T47D (cell line): ENCODE data around the gene DPY19L2.
"Not testable (repeated sequence)": the region's sequence is repeated elsewhere in the genome, so short reads cannot be mapped to it uniquely, and the experiment has no call there.

Experiments
- DNase-seq, 2 experiments: peaks; one replicate each; pipeline versions ENCODE4 v3.0.0 to v3.0.0-alpha.2; 2011 to 2012; ENCODE audit warnings: low read depth in 1 of 2, low spot score in 1 of 2
- JUND ChIP-seq: IDR thresholded peaks from 2 replicates; pipeline ENCODE4 v1.6.1; 2012; ENCODE audit warnings: low read depth
- in situ Hi-C: cut with HindIII; loops from 2 replicates; pipeline ENCODE4 v1.10.0; 2016; ENCODE audit warnings: low sequenced_read_pairs, low pct_unique_long_range_greater_than_20kb

Gene DPY19L2

DNA sequence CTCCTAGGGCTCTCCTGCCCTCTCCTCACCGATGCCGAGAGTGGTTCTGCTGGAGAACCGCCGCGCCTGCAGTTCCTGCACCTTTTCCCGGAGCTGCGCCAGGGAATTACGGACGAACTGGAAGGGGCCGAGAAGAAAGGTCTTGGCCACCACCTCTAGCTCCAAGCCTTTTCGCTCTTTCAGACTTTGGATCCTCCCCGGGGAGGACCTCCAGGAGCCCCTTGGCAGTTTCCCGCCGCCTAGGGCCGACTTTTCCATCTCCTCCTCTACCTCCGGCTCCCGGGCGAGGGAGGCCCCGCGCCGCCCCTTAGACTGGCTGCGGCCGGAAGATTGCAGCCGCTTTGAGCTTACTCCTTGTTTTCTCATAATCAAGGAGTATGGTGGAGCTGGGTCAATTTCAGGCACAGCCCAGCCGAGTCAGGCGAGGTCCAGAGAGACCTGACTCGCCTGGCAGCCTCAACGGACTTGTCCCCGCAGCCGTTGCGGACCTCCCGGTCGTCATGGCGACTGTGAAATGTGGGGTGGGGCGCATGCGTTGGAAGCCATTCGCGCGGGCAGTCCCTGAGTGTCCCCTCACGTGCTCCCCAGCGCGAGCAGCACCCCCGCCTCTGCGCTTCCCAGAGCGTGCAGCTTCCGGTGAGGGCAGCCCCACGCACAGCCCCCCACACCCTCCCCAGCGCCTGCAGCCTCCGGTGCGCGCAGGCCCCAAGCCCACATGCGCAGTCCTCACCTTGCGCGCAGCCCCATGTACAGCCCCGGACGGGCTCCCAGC lies at the start of gene DPY19L2:
Gene DPY19L2, minus strand, starts transcription at position 466 of the 772 bp plus-strand sequence. Its CDS starts 100 bp downstream, at position 366.
- in situ Hi-C loops, result no loop called here
- peak; percentile 33 to 54 for DNase-seq
- TF ChIP-seq JUND, result no peak

- in situ Hi-C loops, DNase-seq: not testable (repeated sequence)
These were observed 48.6 kb upstream of the DPY19L2 start for GRCh38 chr12:63716891-63717290.

DNA sequence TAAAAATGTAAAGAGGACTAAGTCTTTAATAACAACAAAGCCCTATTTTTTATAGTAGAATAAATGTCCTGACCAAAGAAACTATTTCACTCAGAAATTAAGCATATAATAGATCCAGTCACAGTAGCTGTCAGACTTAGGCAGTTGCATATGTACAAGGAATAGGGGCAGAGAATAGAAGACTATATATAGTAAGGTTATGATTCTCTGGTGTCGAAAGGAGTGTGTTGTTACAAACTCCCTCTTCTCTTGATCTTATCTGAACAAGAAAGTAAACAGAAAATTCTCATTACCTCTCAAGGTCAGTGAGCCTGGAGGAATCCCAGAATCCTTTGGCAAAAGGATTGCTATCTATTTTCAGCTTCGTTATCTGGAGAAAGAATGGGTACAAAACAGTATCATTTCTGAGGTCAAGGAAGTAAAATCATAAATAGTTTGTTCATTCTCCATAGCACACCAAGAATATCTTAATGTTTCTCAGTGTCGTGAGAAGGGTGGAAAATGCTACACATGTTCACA lies 46.9 kb upstream of the DPY19L2 start:
- in situ Hi-C loops, result not testable (repeated sequence)
- DNase-seq, result peak in 1 of 2 experiments; percentile 3

DNA sequence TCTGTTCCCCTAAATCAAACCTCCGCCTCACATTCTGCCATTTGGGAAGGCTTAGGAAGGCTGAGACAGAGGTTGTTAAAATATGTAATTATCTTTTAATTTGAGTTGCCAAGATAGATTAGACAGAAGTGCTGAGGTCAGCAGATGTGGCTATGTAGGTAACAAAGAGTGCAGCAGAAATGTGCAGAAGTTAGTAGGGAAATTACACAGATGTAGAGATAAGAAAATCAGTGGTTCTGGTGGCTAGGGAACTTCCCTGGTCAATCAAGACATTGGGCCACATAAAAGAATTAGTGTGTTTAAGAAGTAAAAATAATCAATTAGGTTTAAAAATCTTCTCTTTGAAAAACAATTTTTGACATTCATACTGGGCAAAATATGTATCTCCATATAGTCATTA lies 46.1 kb upstream of the DPY19L2 start:
- in situ Hi-C loops, DNase-seq: not testable (repeated sequence)

- in situ Hi-C loops, DNase-seq: not testable (repeated sequence)
These were observed 45.4 kb upstream of the DPY19L2 start for GRCh38 chr12:63713681-63714075.

- in situ Hi-C loops, DNase-seq: not testable (repeated sequence)
These were observed 44.8 kb upstream of the DPY19L2 start for GRCh38 chr12:63712979-63713680.

DNA sequence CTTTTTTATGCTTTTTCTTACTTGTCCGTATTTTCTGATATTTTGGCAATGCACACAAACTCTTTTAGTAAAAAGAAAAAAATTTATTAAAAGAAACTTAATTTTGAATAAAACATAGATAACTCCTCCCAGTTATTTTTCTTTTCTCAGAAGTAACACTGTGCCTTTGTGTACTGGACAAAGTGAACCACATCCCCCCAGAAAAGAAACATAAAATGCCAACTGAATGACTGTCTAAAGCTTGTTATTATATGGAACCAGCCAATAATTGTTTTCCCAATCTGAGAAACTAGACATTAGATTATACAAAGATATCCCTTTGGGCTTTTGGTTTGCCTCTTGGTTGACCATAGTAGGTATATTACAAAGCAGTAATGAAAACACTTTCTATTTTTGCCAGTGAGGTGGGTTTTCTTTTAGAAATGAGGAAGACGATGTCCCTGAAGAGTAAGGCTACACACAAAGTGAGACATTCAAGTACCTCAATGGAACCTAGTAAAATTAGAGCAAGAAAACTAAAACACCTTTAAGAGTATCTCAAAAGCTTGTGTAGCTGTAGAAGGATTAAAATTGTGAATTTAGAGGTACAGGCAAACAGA lies 44.2 kb upstream of the DPY19L2 start:
- in situ Hi-C loops, DNase-seq: not testable (repeated sequence)

DNA sequence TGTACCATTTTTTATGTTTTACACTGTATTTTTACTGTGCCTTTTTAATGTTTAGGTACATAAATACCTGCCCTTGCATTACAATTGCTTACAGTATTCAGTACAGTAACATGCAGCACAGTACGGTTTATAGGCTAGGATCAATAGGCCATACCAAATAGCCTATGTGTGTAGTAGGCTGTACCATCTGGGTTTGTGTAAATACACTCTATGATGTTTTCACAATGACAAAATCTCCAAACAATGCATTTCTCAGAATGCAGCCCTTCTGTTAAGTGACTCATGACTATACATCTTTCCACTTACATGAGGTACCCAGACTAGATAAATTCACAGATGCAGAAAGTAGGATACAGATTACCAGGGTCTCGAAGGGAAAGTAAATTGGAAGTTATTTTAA lies 43.0 kb upstream of the DPY19L2 start:
- DNase-seq, result peak in 1 of 2 experiments; percentile 11
- in situ Hi-C loops, result not testable (repeated sequence)

GRCh38 chr12:63706336-63706735 lies 38.0 kb upstream of the DPY19L2 start:
- in situ Hi-C loops, result no loop called here
- no peak for TF ChIP-seq JUND
- DNase-seq, result no peak

DNA sequence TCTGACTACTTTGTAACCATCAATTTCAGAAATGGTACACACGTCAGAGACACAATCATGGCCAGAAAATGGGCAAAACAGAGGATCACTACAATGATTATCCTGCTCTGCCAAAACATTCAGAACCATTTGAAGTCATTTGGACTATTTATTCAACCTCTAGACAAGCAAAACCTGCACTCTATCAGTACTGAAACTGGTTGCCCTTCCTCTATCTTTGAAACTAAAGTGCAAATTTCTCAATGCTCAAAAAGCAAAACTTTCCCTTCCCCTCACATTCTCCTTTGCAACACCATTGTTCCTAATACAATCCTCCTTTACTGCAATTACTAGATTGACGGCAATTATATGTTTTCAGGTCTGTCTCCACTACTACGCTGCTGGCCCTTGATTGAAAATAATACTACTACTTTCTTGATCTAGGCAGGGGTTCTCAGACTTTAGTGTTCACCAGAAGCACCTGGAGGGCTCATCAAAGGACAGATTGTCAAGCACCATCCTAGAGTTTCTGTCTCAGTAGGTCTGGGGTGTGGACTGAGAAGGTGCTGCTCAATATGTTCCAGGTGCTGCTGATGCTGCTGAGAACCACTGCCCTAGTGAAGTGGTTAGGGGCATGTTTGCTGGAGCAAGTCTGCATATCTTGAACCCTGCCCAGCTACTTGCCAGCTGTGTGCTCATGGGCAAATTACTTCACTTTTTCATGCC lies 31.5 kb upstream of the DPY19L2 start:
- DNase-seq, in situ Hi-C loops: not testable (repeated sequence)

GRCh38 chr12:63699011-63699410 lies 30.7 kb upstream of the DPY19L2 start:
- in situ Hi-C loops, DNase-seq: not testable (repeated sequence)

DNA sequence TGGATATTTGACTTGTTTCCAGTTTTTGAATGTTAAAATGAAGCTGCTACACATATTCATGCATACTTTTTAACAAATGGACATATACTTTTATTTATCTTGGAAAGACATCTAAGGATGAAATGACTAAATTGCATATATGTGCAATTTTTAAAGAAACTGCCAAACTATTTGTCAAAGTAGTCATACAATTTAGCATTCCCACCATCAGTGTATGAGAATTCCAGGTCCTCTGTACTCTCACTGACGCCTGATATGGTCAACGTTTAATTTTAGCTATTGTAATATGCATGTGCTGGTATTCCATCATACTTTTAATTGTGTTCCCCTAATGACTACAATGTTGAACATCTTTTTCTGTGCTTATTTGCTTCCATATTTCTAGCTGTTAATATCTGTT lies 22.5 kb upstream of the DPY19L2 start:
- DNase-seq, in situ Hi-C loops: not testable (repeated sequence)

GRCh38 chr12:63689141-63689540 lies 20.8 kb upstream of the DPY19L2 start:
- in situ Hi-C loops, DNase-seq: not testable (repeated sequence)

DNA sequence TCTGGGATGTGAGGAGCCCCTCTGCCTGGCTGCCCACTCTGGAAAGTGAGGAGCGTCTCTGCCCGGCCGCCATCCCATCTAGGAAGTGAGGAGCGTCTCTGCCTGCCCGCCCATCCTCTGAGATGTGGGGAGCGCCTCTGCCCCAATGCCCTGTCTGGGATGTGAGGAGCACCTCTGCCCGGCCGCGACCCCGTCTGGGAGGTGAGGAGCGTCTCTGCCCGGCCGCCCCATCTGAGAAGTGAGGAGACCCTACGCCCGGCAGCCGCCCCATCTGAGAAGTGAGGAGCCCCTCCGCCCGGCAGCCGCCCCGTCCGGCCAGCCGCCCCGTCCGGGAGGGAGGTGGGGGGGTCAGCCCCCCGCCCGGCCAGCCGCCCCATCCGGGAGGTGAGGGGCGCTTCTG lies 18.3 kb upstream of the DPY19L2 start:
- in situ Hi-C loops, DNase-seq: not testable (repeated sequence)

- in situ Hi-C loops, DNase-seq: not testable (repeated sequence)
These were observed 17.5 kb upstream of the DPY19L2 start for GRCh38 chr12:63685789-63686188.

DNA sequence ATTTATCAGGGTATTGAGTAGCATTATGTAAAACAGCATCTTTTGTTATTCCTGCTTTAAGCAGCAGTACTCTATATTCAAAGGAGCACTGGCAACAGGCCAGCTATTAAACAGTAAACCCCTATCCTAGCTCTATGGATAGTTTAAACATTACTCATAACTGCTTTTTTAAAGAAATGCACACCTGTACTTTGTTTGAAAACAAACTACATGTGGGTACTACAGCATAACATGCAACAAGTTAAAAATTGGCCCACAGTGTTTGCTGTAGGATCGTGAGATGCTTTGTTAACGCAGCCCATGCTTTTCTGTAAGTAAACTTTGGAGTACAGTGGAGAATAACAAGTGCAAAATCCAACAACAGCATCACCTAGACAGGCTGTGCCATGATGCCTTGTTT lies 14.3 kb upstream of the DPY19L2 start:
- DNase-seq, in situ Hi-C loops: not testable (repeated sequence)

GRCh38 chr12:63680758-63681157 lies 12.5 kb upstream of the DPY19L2 start:
- in situ Hi-C loops, DNase-seq: not testable (repeated sequence)
